BLaER1 (cell line): Measurements from ENCODE around the gene ZRANB1.

Source experiments
- H3K27ac ChIP-seq: shearing (Covaris generic); formaldehyde crosslinking; 2 replicates; pipeline ENCODE4 v1.8.1; 2022
- H3K27me3 ChIP-seq: shearing (Covaris generic); formaldehyde crosslinking; 2 replicates; pipeline ENCODE4 v1.8.1; 2022
- H3K36me3 ChIP-seq: shearing (Covaris generic); formaldehyde crosslinking; 2 replicates; pipeline ENCODE4 v1.8.1; 2022
- H3K4me1 ChIP-seq: shearing (Covaris generic); formaldehyde crosslinking; 2 replicates; pipeline ENCODE4 v1.8.1; 2022
- H3K4me2 ChIP-seq: shearing (Covaris generic); formaldehyde crosslinking; 2 replicates; pipeline ENCODE4 v1.8.1; 2022
- H3K4me3 ChIP-seq: shearing (Covaris generic); formaldehyde crosslinking; 2 replicates; pipeline ENCODE4 v1.8.1; 2022
- H3K9ac ChIP-seq: shearing (Covaris generic); formaldehyde crosslinking; 2 replicates; pipeline ENCODE4 v1.8.1; 2022
- H3K9me3 ChIP-seq: shearing (Covaris generic); formaldehyde crosslinking; 2 replicates; pipeline ENCODE4 v1.8.1; 2022
- H4K20me1 ChIP-seq: shearing (Covaris generic); formaldehyde crosslinking; 2 replicates; pipeline ENCODE4 v1.8.1; 2022
- Cebpa-rat ChIP-seq: shearing (Covaris generic); IDR thresholded peaks from 2 replicates; pipeline ENCODE4 v1.8.1; 2022

The ZRANB1 gene

DNA sequence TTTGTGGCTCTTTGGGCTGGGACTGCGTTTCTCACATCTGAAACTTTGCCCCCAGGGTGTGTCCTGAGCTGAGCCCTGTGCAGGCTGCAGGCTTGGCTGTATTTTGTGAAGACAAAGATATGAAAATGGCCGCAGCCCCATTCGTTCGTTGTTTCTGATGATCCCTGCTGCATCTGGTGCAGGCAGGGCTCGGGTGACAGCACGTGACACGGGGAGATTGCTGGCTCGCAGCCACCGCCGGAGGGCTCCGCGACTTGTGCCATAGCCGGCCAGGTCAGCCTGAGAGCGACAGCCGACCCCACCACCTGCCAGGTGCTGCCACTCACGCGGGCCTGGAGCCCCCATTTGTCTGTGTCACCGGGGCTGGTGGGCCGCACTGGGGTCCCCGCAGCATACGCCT lies 81.3 kb downstream of the ZRANB1 start:
- Histone ChIP-seq H3K36me3 (peaks cover 93% of the 10 kb centered on the region), H3K4me2 (no peak overlapping the region), H3K9ac (no peak overlapping the region), H4K20me1 (peaks cover 100% of the 10 kb centered on the region), H3K4me1 (peaks cover 31% of the 10 kb centered on the region), H3K9me3 (peaks cover 40% of the 10 kb centered on the region), H3K4me3 (no peak overlapping the region), H3K27ac (no peak overlapping the region), H3K27me3 (no peaks in the 10 kb centered on the region)
- no peak for TF ChIP-seq Cebpa-rat

DNA sequence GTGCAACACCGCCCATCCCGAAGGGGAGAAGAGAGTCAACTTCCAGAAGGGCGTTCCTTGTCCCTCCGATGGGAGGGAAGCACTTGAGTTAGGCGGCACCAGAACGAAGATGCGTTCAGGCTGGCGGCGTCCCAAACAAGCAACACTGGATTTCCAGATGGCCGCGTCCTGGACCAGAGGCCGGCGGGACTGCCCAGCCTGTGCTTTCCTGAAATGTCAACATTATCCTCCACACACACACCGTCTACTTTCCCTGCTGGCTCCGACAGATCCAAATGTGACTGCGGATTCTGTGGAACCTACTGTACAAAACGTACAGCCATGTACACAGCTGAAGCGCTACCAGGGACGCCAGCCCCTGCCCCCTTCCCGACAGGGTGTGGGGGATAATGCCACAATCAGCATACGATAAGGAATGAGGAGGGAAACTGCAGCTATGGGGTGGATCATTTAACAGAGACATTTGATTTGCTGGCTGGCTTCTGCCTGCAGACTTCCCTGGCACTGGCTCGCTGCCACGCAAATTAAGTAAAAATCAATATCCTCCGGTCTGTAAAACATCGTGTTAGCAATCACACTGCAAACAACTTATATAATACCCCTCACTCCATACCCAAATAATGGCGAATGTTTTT lies 82.1 kb downstream of the ZRANB1 start:
- H3K27ac ChIP-seq: no peak overlapping the region
- no peak overlapping the region for H3K4me2 ChIP-seq
- no peaks in the 10 kb centered on the region for H3K27me3 ChIP-seq
- peaks cover 100% of the 10 kb centered on the region for H3K36me3 ChIP-seq
- peaks cover 23% of the 10 kb centered on the region for H3K4me1 ChIP-seq
- peaks cover 40% of the 10 kb centered on the region for H3K9me3 ChIP-seq
- H4K20me1 ChIP-seq: peaks cover 100% of the 10 kb centered on the region
- TF ChIP-seq Cebpa-rat: no peak
- H3K9ac ChIP-seq: no peak overlapping the region
- H3K4me3 ChIP-seq: no peak overlapping the region

DNA sequence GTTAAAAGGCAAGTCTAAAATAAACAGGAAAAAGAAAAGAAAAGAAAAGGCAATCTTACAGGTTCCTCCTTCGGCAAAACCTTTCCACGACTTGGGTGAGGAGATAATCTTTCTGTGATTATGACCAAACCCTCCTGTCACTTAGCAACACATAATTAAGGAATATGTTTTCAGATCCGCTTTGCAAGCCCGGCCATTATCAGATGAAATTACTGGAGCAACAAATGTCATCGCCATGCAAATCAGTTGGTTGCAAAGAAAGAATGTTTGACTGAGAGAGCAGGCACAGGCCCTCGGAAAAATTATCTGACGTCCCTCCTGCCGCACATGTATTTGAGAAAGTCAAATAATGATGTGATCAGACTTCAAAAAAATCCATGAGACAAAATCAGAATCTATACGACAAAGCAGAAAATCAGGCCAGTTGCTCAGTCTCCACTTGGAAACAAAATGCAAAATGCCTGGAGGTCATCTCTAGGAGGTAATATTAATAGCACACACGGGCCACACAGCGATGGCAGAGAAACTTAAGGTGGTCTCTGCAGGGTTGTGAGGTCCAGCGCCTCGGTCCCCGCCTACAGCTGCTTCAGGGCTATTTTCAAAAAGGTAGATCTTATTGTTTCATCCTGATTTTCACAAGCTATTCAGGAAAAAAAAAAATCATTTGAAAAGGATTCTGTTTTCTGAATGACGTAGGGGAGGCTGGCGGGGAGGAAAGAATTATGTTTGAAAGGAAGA lies 82.7 kb downstream of the ZRANB1 start:
- H3K27me3 ChIP-seq: no peaks in the 10 kb centered on the region
- H3K36me3 ChIP-seq: peaks cover 100% of the 10 kb centered on the region
- H3K4me1 ChIP-seq: peaks cover 17% of the 10 kb centered on the region
- H3K27ac ChIP-seq: no peak overlapping the region
- H3K4me2 ChIP-seq: no peak overlapping the region
- no peak overlapping the region for H3K4me3 ChIP-seq
- H4K20me1 ChIP-seq: peaks cover 100% of the 10 kb centered on the region
- no peak for TF ChIP-seq Cebpa-rat
- H3K9ac ChIP-seq: no peak overlapping the region
- peaks cover 37% of the 10 kb centered on the region for H3K9me3 ChIP-seq

DNA sequence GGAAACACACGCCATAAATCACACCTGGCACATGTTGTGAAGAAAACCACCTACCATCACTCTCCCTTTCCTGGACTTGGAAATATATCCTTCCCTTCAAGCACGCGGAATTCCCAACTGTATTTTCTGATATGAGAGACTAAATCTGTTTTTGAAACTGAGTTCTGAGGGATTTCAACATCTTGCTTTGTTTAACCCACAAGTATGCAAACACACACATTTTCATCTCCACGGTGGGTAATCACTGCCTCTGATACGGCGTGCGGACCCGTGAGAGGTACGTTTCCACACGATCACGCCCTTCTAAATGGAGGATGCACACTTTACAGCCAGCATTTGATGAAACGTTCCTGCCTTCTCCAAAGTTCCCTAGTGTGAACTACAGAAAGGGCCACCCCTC lies 83.4 kb downstream of the ZRANB1 start:
- TF ChIP-seq Cebpa-rat: no peak
- Histone ChIP-seq H3K27me3 (no peaks in the 10 kb centered on the region), H4K20me1 (peaks cover 100% of the 10 kb centered on the region), H3K4me1 (peaks cover 10% of the 10 kb centered on the region; the same call in 1 of the 2 replicates), H3K27ac (no peak overlapping the region), H3K36me3 (peaks cover 100% of the 10 kb centered on the region), H3K4me2 (no peak overlapping the region), H3K9me3 (peaks cover 30% of the 10 kb centered on the region), H3K4me3 (no peak overlapping the region), H3K9ac (no peak overlapping the region)

DNA sequence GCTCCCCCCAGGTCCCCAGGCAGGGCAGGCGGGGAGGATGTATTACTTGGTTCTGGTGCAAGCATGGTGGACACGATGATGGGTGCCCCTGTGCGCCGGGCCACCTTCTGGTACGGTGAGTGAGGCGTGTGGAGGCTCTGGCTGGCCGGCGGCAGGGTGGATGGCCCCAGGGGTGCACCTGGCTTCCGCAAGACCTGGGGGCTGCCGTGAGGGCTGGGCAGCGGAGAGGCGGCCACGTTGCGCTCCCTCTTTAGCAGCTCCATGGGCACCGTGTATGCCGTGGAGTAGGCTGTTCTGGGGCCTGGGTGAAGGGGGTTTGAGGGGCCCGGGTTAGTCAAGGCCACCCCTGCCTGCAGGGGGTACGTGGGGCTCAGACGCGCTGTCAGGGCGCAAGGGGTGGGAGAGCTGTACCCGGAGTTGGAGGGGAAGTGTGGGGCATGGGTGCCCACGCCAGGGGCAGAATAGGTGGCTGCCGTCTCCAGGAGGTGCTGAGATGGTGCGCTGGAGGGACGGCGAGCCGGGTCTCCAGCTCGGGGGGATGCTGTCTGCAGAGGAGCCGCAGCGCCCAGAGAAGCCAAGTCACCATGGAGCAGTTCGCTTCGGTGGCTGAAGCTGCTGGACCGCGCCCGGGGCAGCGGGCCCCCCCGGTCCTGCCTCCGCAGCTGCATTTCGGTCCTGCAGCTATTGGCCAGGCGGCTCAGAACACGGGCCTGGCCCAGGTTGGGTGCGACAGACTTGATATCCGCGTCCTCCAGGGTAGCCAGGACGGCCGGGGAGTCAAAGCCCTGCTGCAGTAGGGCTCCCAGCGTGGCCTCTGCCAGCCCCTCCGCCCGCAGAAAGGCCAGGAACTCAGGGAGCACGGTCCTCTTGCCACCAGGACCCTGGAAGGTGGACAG lies 84.4 kb downstream of the ZRANB1 start:
- Histone ChIP-seq H3K4me3 (no peak overlapping the region), H3K36me3 (peaks cover 100% of the 10 kb centered on the region), H3K27ac (no peak overlapping the region), H3K4me1 (0 out of 2 replicates have a peak, but pooled peaks cover under 1% of the 10 kb centered on the region), H4K20me1 (peaks cover 100% of the 10 kb centered on the region), H3K9ac (no peak overlapping the region), H3K27me3 (no peaks in the 10 kb centered on the region), H3K9me3 (peaks cover 21% of the 10 kb centered on the region), H3K4me2 (no peak overlapping the region)
- no peak for TF ChIP-seq Cebpa-rat

DNA sequence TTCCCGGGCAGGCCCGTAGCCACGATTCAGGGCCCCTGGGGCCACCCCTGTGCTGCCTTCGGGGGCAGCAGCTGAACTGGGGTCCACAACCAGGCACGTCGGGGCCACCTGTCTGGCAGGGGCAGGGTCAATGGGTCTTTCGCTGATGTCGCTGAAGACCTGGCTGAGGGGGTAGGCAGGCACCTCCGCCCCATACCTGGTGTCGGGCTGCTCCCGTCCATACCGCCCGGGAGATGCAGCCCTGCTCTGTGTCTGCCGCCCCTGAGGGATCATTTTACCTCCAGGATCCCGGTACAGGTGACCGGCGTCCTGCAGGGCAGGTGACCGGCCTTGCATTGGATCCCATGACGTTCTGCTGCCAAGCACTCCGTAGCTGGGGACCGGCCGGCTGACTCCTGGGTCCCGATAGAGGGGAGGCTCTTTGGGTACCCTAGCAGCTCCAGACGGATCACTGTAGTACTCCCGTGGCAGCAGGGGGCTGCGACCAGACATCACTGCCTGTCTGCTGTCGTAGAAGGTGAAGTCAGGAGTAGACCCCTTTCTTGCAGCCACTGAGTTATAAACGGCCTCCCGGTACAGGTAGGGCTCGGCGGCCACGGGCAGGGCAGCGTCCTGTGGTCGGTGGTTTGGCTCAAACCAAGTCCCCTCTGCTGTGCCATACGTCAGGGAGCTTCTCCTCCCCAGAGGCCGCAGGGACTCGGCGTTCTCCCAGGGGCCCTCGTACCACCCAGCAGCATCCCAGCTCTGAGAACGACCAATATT lies 85.2 kb downstream of the ZRANB1 start:
- Histone ChIP-seq H3K4me2 (no peak overlapping the region), H3K4me3 (no peak overlapping the region), H3K27ac (no peak overlapping the region), H3K27me3 (no peaks in the 10 kb centered on the region), H3K4me1 (peaks cover 7% of the 10 kb centered on the region), H3K9me3 (peaks cover 12% of the 10 kb centered on the region), H4K20me1 (peaks cover 100% of the 10 kb centered on the region), H3K36me3 (peaks cover 100% of the 10 kb centered on the region), H3K9ac (no peak overlapping the region)
- TF ChIP-seq Cebpa-rat: no peak

DNA sequence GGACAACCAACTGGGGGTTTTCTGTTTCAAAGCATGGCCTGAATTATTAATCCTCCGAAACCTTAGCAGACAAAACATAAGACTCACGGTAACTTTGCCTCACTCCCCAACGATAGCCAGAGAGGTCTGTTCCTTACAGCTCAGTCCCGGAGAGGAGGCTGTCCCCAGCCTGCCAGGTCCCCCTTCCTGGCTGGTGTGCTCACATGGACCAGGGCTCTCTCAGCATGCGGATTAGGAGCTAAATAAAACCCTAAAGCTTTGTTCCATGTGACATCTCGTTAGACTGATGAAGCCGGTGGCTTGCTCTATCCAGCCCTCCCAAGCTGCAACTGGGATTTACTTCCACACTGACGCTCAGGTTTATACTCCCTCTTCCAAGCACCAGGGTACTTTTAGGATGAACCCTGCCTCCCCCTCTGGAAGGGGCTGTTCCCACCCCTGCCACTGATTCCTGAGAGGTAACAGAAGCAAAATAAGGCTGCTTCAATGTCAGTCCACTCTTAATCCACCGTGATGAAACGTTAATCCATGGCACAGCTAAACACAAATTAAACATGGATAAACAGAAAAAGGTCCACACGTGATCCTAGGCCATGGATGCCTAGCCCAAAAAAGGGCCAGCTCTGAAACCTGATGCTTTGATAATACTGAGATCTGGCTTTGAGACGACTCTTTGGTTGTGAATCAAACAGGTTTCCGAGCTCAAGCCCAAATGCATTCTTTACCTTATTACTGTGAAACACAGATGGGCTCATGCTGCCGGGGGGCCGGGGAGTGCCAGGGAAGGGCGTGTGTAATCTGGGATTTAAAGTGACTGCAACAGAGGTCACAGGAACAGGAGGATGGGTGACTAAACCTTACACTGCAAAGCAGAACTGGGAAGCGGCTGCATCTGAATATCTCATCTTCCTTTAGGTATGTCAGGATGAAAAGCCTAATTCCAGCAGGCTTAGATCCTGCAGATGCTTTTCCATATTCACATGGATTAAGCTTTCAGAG lies 86.2 kb downstream of the ZRANB1 start:
- H3K4me3 ChIP-seq: no peak overlapping the region
- H3K9ac ChIP-seq: no peak overlapping the region
- H3K4me2 ChIP-seq: no peak overlapping the region
- peaks cover 100% of the 10 kb centered on the region for H3K36me3 ChIP-seq
- no peak for TF ChIP-seq Cebpa-rat
- 0 out of 2 replicates have a peak, but pooled peaks cover 2% of the 10 kb centered on the region for H3K9me3 ChIP-seq
- peaks cover 17% of the 10 kb centered on the region for H3K4me1 ChIP-seq
- H3K27me3 ChIP-seq: no peaks in the 10 kb centered on the region
- H3K27ac ChIP-seq: no peak overlapping the region
- peaks cover 100% of the 10 kb centered on the region for H4K20me1 ChIP-seq

DNA sequence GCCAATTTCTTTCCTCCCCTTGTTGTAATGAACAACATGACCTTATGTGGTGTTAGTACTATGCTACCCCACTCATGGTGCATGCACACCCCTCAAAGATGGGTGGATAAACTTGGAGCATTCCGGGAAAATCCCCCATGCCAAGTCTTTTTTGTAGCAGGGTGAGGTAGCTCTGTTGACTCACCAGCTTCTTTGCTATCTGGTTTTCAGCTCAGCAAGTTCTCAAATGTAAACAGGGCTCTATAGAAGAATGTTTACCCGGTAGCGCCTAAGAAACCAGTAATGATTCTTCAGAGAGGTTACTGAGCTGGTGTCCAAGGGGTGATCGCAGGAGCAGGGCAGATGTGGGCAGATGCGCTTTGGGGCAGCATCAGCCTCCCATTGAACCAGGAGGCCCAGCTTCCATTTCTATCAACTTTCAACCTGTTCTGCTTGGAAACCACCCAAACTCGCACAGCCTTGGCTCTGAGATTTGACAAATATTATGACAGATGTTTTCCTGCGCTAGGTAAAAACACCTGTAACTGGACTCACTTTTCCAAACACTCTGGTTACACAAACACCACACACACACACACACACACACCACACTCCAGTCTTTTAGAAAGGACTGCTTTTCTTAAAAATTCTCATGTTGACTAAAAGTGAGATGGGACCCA lies 87.8 kb downstream of the ZRANB1 start:
- peaks cover 100% of the 10 kb centered on the region for H4K20me1 ChIP-seq

More for the DNA sequence above, 87.8 kb downstream of the ZRANB1 start:
- TF ChIP-seq Cebpa-rat: no peak
- H3K27me3 ChIP-seq: no peaks in the 10 kb centered on the region
- peaks cover 24% of the 10 kb centered on the region for H3K4me1 ChIP-seq
- H3K9me3 ChIP-seq: no peaks in the 10 kb centered on the region
- H3K4me2 ChIP-seq: no peak overlapping the region
- no peak overlapping the region for H3K27ac ChIP-seq
- H3K36me3 ChIP-seq: peaks cover 99% of the 10 kb centered on the region
- no peak overlapping the region for H3K4me3 ChIP-seq
- H3K9ac ChIP-seq: no peak overlapping the region
